Measurements from ENCODE around the gene KIF13A. TPM values are rescaled to one million over a fixed set of nuclear protein-coding genes. Genes with fewer than 3 reads are reported as not detected.
"Not testable (repeated sequence)": the region's sequence is repeated elsewhere in the genome, so short reads cannot be mapped to it uniquely, and the experiment has no call there.

KIF13A gene
- total RNA-seq, 2 experiments from 2014 or later: 0.17 to 0.19 TPM

- CTCF ChIA-PET: no interaction called here
- POLR2A ChIA-PET: no interaction called here
Observed at GRCh38 chr6:17910189-17910588, 77.2 kb downstream of the KIF13A start.

DNA sequence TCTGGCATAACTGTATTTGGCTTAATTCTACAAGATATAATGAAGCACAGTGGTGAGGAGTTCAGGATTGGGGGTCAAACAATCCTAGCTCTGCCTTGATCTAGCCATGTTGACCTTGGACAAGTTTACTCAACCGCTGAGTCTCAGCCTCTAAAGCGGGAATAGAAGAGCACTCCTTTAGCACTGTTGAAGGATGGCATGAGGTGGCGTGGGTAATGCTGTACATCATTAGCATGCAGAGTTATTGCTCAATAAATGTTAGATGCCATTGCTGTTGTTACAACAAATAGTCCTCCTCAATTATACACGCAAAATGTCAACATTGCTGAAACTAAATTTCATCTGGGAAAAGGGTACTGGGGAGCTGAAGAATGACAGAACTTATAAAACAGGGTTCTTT, 78.6 kb downstream of the KIF13A start:
- CTCF ChIA-PET: no interaction called here
- POLR2A ChIA-PET: no interaction called here

DNA sequence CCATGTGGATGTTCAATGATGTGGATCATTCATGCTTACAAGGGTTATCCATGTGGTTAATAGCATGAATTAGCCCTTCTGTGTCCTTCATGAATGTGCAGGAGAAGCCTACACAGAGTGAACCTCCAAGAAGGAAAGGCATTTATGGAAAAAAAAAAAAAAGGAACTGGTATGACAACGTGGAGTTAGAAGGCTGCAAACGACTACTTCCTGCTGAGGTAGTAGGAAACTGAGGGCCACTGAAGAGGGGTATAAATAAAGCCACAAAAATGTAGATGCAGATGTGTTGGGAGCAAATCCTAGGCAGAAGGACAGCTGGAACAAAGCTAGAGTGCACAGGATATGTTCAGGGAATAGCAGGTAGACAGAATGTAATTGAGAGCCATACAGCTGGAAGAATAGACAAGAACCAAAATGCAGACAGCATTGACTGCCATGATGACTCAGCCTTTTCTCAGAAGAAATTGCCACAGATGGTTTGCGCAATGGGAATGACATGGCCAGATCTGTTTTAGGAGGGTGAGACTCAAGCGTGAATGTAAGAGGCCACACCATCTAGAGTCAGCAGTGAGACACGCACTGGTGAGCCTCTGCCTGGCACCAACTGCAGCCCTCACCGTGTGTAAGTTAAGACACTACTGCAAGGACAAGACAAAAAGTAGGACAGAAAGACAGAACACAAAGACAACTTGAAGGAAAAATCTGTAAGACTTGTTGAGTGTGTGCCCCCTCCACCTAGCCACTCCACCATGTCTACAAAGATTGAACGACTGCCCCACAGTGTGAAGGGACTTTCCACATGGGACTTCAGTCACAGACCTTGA, 79.8 kb downstream of the KIF13A start:
- ChIA-PET POLR2A (no interaction called here), CTCF (interaction anchor here (1.4 kb wide), 1 partner anchor 9 kb away, joined by 3 read pairs; no protein-coding TSS in a partner anchor)

- ChIA-PET POLR2A (no interaction called here), CTCF (interaction anchor here (1.4 kb wide), 1 partner anchor 11 kb away, joined by 3 read pairs; no protein-coding TSS in a partner anchor)
Observed at GRCh38 chr6:17905611-17906592, 81.5 kb downstream of the KIF13A start.

DNA sequence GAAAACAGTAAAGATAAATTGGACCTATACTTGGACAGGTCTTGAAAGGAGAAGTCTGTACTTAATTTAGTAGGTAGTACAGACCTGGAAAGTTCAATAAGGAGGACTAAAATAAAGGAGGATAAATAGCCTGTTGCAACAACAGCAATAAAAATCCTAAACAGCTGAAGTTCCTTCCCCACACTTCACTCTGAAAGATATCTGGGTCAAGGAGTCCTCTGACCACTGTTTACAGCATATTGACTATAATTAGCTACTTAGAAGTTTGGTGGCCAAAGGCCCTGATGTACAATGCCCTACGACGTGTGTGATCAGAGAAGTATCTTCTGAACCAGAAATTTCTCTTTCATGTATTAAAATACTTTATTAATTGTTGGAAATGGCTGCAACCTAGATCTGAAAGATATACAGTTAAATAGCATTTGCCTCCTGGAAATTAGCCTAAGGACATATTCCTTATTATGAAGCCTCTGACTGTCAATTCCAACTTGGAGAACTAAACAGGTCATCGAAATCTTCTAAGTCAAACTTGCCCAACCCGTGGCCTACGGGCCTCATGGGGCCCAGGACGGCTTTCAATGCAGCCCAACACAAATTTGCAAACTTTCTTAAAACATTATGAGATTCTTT, 82.8 kb downstream of the KIF13A start:
- CTCF ChIA-PET: no interaction called here
- POLR2A ChIA-PET: no interaction called here

DNA sequence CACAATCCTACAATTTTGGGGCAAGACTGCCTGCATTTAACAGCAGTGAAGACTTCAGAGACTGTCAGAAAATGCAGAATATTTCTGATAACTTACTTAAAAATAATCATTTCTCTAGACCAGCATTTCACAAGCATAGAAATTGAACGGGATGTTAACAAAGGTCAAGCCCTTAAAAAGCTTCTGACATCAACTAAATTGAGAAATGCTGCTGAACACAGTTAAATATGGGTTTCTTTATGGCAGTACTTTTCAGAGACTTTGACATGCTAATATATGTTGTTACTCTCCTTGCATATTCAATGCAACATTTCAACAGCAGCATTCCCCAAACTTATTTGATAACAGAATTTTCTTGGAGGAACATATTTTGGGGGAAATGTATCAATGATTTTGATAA, 84.5 kb downstream of the KIF13A start:
- ChIA-PET CTCF (no interaction called here), POLR2A (no interaction called here)

DNA sequence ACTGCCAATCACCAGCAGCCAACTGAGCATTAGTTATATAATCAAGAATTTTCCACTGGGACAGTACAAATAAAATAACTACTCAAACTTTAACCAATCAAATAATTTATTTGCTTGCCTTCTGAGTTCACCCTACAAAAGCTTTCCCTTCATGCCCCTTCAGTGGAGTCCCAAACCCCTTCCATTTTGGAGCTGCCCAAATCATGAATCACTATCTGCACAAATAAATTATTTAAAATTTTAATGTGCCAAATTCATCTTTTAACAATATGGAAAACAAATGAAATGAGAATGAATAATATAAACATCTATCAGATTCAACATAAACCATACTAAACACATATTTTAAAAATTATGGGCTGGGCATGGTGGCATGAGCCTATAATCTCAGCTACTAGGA, 85.9 kb downstream of the KIF13A start:
- POLR2A ChIA-PET: no interaction called here
- CTCF ChIA-PET: no interaction called here

- ChIA-PET CTCF (no interaction called here), POLR2A (no interaction called here)
Observed at GRCh38 chr6:17900011-17900410, 87.4 kb downstream of the KIF13A start.

DNA sequence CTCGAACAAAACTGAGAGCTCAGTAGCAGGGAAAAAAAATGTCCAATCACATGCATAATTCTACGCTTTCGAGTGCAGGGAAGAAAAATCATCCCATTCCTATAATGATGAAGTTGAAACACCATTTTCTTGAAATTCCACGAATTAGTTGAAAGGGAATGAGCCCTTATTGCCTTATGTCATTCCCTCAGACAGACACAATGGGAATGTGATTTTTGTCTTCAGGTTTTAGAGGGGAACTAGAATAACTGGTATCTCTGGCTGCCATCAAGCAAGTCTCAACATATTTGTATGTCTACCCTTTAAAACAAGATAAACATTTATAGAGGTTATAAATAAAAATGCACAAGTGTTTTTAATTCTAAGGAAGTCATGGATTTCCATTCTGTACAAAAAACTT, 87.9 kb downstream of the KIF13A start:
- CTCF ChIA-PET: no interaction called here
- POLR2A ChIA-PET: no interaction called here

GRCh38 chr6:17897681-17898080, 89.8 kb downstream of the KIF13A start:
- POLR2A ChIA-PET: no interaction called here
- CTCF ChIA-PET: no interaction called here

DNA sequence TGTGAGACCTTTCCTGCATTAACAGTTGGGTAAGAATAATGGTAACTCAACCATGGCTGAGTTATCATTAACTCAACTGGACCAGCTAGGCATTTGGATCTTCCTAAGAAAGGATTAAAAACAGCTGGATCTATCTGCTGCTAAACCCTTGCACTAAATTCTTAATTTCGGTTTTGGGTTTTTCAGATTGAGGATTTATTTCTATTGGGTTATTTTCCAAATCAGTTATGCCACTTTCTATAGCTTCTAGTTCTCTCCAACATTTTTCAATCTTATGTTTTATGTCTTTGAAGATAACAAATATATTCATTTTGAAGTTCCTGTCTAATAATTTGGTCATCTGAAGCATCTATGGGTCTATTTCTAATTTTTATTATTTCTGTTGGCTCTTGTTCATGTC, 92.5 kb downstream of the KIF13A start:
- ChIA-PET POLR2A (no interaction called here), CTCF (no interaction called here)

DNA sequence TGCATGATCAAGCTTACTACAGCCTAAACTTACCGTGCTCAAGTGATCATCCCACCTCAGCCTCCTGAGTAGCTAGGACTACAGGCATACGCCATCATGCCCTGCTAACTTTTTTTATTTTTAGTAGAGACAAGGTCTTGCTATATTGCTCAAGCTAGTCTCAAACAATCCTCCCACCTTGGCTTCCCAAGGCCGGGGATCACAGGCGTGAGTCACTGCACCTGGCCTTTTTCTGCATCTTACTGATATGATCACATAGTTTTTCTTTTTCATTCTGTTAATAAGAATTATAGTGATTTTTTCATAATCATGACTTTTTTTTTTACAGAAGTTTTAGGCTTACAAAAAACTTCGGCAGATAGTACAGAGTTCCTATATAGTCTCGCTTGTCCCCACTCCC, 93.2 kb downstream of the KIF13A start:
- POLR2A ChIA-PET: no interaction called here
- CTCF ChIA-PET: no interaction called here

GRCh38 chr6:17892097-17892686, 95.2 kb downstream of the KIF13A start:
- ChIA-PET POLR2A (no interaction called here), CTCF (no interaction called here)

- CTCF ChIA-PET: no interaction called here
- POLR2A ChIA-PET: no interaction called here
Observed at GRCh38 chr6:17890309-17890708, 97.1 kb downstream of the KIF13A start.

- CTCF ChIA-PET, POLR2A ChIA-PET: not testable (repeated sequence)
Observed at GRCh38 chr6:17889777-17890176, 97.7 kb downstream of the KIF13A start.

DNA sequence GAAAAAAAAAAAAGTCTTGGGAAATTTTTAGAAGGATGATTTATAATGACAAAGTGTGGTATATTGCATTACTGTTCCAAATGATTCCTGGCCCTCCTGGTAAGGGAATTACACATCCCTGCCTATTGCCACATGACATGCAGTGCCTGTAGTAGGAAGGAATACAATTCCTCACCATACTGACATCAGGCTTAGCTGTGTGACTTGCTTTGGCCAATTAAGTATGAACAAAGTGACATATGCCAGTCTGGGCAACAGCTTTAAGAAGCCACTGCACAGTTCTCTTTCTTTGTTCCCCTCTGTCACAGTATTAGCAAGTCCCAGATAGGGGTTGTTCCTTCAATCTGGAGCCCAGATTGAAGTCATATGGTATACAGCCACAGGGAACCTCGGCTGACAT, 100.5 kb downstream of the KIF13A start:
- POLR2A ChIA-PET: no interaction called here

DNA sequence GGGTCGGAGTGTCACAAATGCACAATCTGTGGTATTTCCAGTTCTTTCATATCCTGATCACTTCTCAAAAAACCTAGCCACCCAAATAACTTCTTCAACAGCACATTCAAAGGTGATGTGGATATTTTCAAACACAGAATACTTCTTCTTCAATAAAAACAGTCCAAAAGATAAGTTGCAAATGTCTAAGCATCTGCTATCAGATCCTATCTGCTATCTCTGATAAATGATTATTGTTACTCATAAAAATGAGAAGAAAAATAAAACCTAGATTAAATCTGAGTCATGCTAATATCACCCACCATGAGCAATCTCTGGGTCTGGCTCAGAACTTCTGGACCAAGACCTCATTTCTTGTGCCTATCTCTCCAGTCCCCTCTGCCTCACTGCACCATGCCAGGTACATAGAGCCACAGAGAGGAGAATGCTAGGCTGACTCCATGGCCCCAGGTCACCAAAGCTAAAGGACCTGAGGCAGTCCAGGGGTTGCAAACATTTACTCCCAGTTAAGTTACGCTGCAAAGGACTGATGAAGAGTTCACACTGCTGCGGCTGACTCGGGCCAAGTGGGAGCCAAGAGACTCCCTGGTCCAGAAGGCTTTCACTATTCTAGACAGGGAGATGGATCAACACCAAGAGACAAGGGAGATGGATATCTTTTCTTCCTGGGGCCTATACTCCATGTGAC, 101.4 kb downstream of the KIF13A start:
- ChIA-PET POLR2A (interaction anchor here (0.6 kb wide), 1 partner anchor 872 kb away, joined by 12 read pairs; no protein-coding TSS in a partner anchor), CTCF (no interaction called here)

More for the DNA sequence above, 100.5 kb downstream of the KIF13A start:
- CTCF ChIA-PET: no interaction called here

DNA sequence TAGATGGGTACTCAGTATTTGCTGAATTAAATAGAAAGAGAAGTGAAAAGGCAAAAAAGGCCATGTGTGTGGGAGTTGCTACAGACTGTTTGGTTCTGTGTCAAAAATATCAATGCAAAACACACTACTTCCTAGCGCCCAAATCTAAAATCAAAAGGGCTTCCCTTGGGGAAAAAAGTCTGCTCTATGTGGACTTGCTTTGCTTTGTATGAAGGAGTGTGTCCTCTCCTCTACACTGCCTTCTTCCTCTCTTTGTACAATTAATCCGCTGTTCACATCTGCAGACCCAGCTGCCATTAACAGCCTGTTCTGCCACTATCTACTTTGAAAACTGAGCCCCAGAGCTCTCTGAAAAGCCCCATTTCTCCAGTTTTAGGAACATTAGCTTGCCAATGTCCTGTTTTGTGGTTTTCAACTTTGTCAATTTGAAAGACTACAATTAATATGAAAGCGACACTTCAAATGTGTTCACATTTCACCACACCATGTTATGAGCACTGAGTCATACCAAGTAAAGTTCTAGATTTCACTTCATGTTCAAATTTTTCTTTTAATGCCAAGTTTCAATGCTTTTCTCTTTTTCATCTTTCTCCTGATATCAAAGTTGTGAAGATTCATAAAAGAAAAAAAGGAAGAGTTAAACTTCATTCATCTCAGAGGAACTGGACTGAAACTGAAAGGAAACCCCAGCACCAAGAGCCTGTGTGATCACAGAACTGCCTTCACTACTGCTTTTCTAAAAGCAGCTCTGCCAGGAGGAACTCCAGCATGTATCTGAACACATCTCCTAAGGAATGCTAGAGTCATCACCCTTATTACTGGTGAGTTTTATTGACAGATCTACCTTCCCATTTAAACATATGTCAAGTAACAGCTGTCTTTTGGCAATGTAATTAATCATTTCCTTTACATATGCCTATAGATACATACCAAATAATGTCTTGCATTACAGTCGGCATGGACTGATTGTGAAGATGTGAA, 102.6 kb downstream of the KIF13A start:
- POLR2A ChIA-PET: no interaction called here
- CTCF ChIA-PET: no interaction called here

Measured in activated CD8-positive, alpha-beta memory T cell treated with anti-CD3 and anti-CD28 coated beads for 36 hours (primary cell).